H1 (cell line): ENCODE measurements around the gene F2RL2. TPM values are rescaled to one million over a fixed set of nuclear protein-coding genes. Genes with fewer than 3 reads are reported as not detected.

Experiments
- CTCF ChIA-PET: fragments of 300-600 bp; sonication (Branson Sonifier 250); formaldehyde crosslinking; loops from one replicate; lab custom pipeline; 2021; ENCODE audit not compliant: partially characterized antibody; lab: Charles Lee
- POLR2A ChIA-PET: fragments of 300-600 bp; sonication (Branson Sonifier 250); formaldehyde crosslinking; loops from one replicate; lab custom pipeline; 2021; ENCODE audit warnings: inconsistent platforms; ENCODE audit not compliant: partially characterized antibody; lab: Charles Lee
- DNase-seq, 2 experiments: peaks; one replicate each; pipeline versions ENCODE4 v3.0.0 to v3.0.0-alpha.2; 2010 to 2022; ENCODE audit warnings: low spot score in 2 of 2, low read depth in 1 of 2, mixed read lengths in 1 of 2
- FAIRE-seq: peaks from 2 replicates; lab custom pipeline; 2011; peaks lifted over from hg19 to GRCh38; lab: Jason Lieb, UNC
- H2AFZ ChIP-seq: 2 replicates; pipeline ENCODE4 v1.8.1; 2012; ENCODE audit warnings: low read length, inconsistent platforms
- H2AK5ac ChIP-seq: 2 replicates; pipeline ENCODE4 v1.6.1; 2013; ENCODE audit warnings: low read depth, low read length
- H2BK120ac ChIP-seq: replicated peaks from 2 replicates; pipeline ENCODE3; 2013; ENCODE audit warnings: low read depth, low read length, inconsistent platforms
- H2BK12ac ChIP-seq: 2 replicates; pipeline ENCODE4 v1.6.1; 2013; ENCODE audit warnings: low read depth, low read length
- H2BK15ac ChIP-seq: 2 replicates; pipeline ENCODE4 v1.6.1; 2013; ENCODE audit warnings: low read length
- H2BK20ac ChIP-seq: 2 replicates; pipeline ENCODE4 v1.6.1; 2013; ENCODE audit warnings: low read length
- H2BK5ac ChIP-seq: 2 replicates; pipeline ENCODE4 v1.6.1; 2013; ENCODE audit warnings: low read depth, low read length
- H3K14ac ChIP-seq: 2 replicates; pipeline ENCODE4 v1.6.1; 2013; ENCODE audit warnings: inconsistent platforms; ENCODE audit not compliant: insufficient read length
- H3K18ac ChIP-seq: 2 replicates; pipeline ENCODE4 v1.6.1; 2013; ENCODE audit warnings: low read length; ENCODE audit errors: extremely low read depth
- H3K23ac ChIP-seq: 2 replicates; pipeline ENCODE4 v1.6.1; 2013; ENCODE audit warnings: inconsistent platforms; ENCODE audit not compliant: insufficient read length
- H3K23me2 ChIP-seq: 2 replicates; pipeline ENCODE4 v1.6.1; 2013; ENCODE audit warnings: low read depth, low read length
- H3K27ac ChIP-seq: 2 replicates; pipeline ENCODE4 v1.6.1; 2011; ENCODE audit warnings: low read depth, low read length, inconsistent platforms
- H3K27me3 ChIP-seq, 4 experiments: replicated peaks in 1 of 4; 1 replicate in 1 of 4; 2 replicates in 3 of 4; pipeline versions ENCODE4 v1.6.1 to v1.8.1; 2011 to 2013; ENCODE audit warnings: low read length in 3 of 4, mild to moderate bottlenecking in 3 of 4, inconsistent platforms in 2 of 4, mixed read lengths in 2 of 4, moderate library complexity in 1 of 4; ENCODE audit not compliant: control insufficient read depth in 3 of 4, insufficient read depth in 3 of 4; ENCODE audit errors: extremely low read depth in 1 of 4
- H3K36me3 ChIP-seq, 4 experiments: 2 replicates each; pipeline versions ENCODE4 v1.6.1 to v1.8.1; 2011 to 2013; ENCODE audit warnings: mild to moderate bottlenecking in 4 of 4, low read length in 3 of 4, moderate library complexity in 2 of 4, control low read depth in 1 of 4, inconsistent platforms in 1 of 4; ENCODE audit not compliant: insufficient read depth in 4 of 4, control insufficient read depth in 2 of 4
- H3K4ac ChIP-seq: replicated peaks from 2 replicates; pipeline ENCODE3; 2013; ENCODE audit warnings: low read length, low read depth, mixed read lengths, inconsistent platforms; ENCODE audit not compliant: insufficient read length
- H3K4me1 ChIP-seq, 4 experiments: replicated peaks in 1 of 4; 1 replicate in 1 of 4; 2 replicates in 3 of 4; pipeline versions ENCODE4 v1.6.1 to v1.8.1; 2011 to 2013; ENCODE audit warnings: low read length in 3 of 4, inconsistent platforms in 2 of 4, mixed read lengths in 1 of 4; ENCODE audit not compliant: insufficient read depth in 4 of 4, control insufficient read depth in 3 of 4
- H3K4me2 ChIP-seq, 2 experiments: 2 replicates each; pipeline versions ENCODE4 v1.6.1 to v1.8.1; 2011 to 2013; ENCODE audit warnings: low read depth in 2 of 2, low read length in 2 of 2, control low read depth in 1 of 2, inconsistent platforms in 1 of 2, mild to moderate bottlenecking in 1 of 2; ENCODE audit not compliant: insufficient read depth in 1 of 2
- H3K4me3 ChIP-seq, 4 experiments: fragments of 200-600, 300-600 bp in 1 of 4; sonication (generic), shearing (Covaris generic), sonication (Bioruptor Twin) in 1 of 4; 2 replicates each; pipeline versions ENCODE4 v1.5.1 to v1.8.1; 2011 to 2016; ENCODE audit warnings: low read length in 4 of 4, low read depth in 3 of 4, control low read depth in 2 of 4, inconsistent platforms in 2 of 4, mild to moderate bottlenecking in 2 of 4, mixed read lengths in 1 of 4, moderate library complexity in 1 of 4; ENCODE audit not compliant: insufficient read depth in 2 of 4; ENCODE audit errors: extremely low read depth in 1 of 4
- H3K56ac ChIP-seq: replicated peaks from 2 replicates; pipeline ENCODE3; 2013; ENCODE audit warnings: low read depth, mild to moderate bottlenecking, mixed read lengths, low read length, inconsistent platforms; ENCODE audit not compliant: insufficient read length
- H3K79me1 ChIP-seq: 2 replicates; pipeline ENCODE4 v1.6.1; 2013; ENCODE audit warnings: low read depth, low read length, control low read depth
- H3K79me2 ChIP-seq, 2 experiments: 2 replicates each; pipeline versions ENCODE4 v1.6.1 to v1.8.1; 2012 to 2013; ENCODE audit warnings: low read length in 2 of 2, mild to moderate bottlenecking in 2 of 2, inconsistent platforms in 1 of 2; ENCODE audit not compliant: insufficient read depth in 2 of 2, control insufficient read depth in 1 of 2
- H3K9ac ChIP-seq, 4 experiments: replicated peaks in 1 of 4; 1 replicate in 1 of 4; 2 replicates in 3 of 4; pipeline versions ENCODE4 v1.6.1 to v1.8.1; 2011 to 2013; ENCODE audit warnings: low read depth in 3 of 4, low read length in 3 of 4, control low read depth in 2 of 4, mild to moderate bottlenecking in 2 of 4, moderate library complexity in 2 of 4, inconsistent platforms in 1 of 4; ENCODE audit errors: extremely low read depth in 1 of 4
- H3K9me3 ChIP-seq, 2 experiments: 2 replicates each; pipeline versions ENCODE4 v1.6.1 to v1.8.1; 2012 to 2013; ENCODE audit warnings: mild to moderate bottlenecking in 2 of 2, moderate library complexity in 2 of 2, control low read depth in 1 of 2, inconsistent platforms in 1 of 2, low read depth in 1 of 2, low read length in 1 of 2, mixed read lengths in 1 of 2; ENCODE audit not compliant: insufficient read depth in 2 of 2
- H4K20me1 ChIP-seq, 2 experiments: replicated peaks in 1 of 2; 2 replicates each; pipeline versions ENCODE3 to v1.8.1; 2011 to 2013; ENCODE audit warnings: inconsistent platforms in 2 of 2, low read length in 2 of 2, mild to moderate bottlenecking in 1 of 2; ENCODE audit not compliant: insufficient read depth in 2 of 2, control insufficient read depth in 1 of 2
- H4K5ac ChIP-seq: 2 replicates; pipeline ENCODE4 v1.6.1; 2013; ENCODE audit warnings: low read length, low read depth, mixed read lengths, inconsistent platforms; ENCODE audit not compliant: insufficient read length
- H4K8ac ChIP-seq: 2 replicates; pipeline ENCODE4 v1.8.0; 2013; ENCODE audit warnings: mild to moderate bottlenecking, moderate library complexity, low read length, inconsistent platforms; ENCODE audit not compliant: insufficient read depth; ENCODE audit errors: extremely low read depth
- H4K91ac ChIP-seq: replicated peaks from 2 replicates; pipeline ENCODE3; 2013; ENCODE audit warnings: low read length, mixed read lengths, inconsistent platforms; ENCODE audit not compliant: insufficient read length
- ASH2L ChIP-seq: fragments of 200-600, 300-600 bp; sonication (generic); IDR thresholded peaks from one replicate; pipeline ENCODE4 v1.7.1; 2017; ENCODE audit warnings: low read length
- CHD1 ChIP-seq: IDR thresholded peaks from 2 replicates; pipeline ENCODE4 v1.6.1; 2012; ENCODE audit warnings: low read depth, low read length, improper control_type of control experiment
- CHD2 ChIP-seq: IDR thresholded peaks from 2 replicates; pipeline ENCODE4 v1.6.1; 2012; ENCODE audit warnings: low read length, improper control_type of control experiment
- WGBS, 2 experiments: shearing (Covaris generic) in 1 of 2; methylation state at CpG; one replicate each; pipeline versions ENCODE4 v1.1.6 to v1.1.7; 2013 to 2015; ENCODE audit warnings: low lambda C conversion rate in 2 of 2, mixed read lengths in 2 of 2, inconsistent platforms in 1 of 2, low coverage in 1 of 2, missing lambda C conversion rate in 1 of 2; ENCODE audit not compliant: insufficient replicate concordance in 2 of 2, insufficient coverage in 1 of 2, insufficient read length in 1 of 2; ENCODE audit errors: extremely low coverage in 1 of 2, missing lambda C conversion rate in 1 of 2; 5-methylcytosine and 5-hydroxymethylcytosine counted together
- polyA plus RNA-seq, 7 experiments: library from polyadenylated mRNA; depleted of rRNA in 3 of 7; stranded (reverse) in 5 of 7; unstranded in 2 of 7; fragments of >200 nt in 5 of 7; fragments of 200-250 nt in 2 of 7; gene quantifications; 1 replicate in 5 of 7; 2 replicates in 1 of 7; 4 replicates in 1 of 7; pipeline versions ENCODE4 v1.2.1 to v1.2.3, GENCODE V29; 2011 to 2013; ENCODE audit warnings: missing spikeins in 2 of 7, mixed read lengths in 2 of 7
- total RNA-seq: library from RNA; stranded (reverse); fragmentation: NEBNext Ultra II Directional; extraction: Animal tissue kit (Norgen Biotek cat#: 25700); gene quantifications from 2 replicates; pipeline ENCODE4 v1.2.1, GENCODE V29; 2021

Gene F2RL2
- total and polyA plus RNA-seq, 2 of the 8 experiments (the other 6 are each of a cell fraction or from before 2014, with no cell fraction given): 0.03 to 0.07 TPM

DNA sequence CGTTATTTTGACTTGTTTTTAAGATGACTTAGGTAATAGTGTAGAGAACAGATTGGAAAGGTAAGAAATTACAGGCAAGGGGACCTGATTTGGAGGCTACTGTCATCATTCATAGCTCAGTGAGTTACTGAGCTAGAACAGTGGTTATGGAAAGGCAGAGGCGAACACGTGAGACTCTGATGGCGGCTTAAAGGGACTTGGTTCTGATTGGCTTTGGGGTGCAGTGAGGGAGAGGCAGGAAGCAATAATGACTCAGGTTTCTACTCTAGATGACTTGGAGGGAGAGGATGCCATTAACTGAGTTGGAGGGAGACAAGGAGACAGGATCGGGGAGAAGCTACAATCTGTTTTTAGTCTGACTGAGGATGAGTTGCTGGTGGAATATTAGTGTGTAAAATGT, 3.0 kb downstream of the F2RL2 start:
- no peak for FAIRE-seq
- no peak overlapping the region for H2BK5ac ChIP-seq
- H3K14ac ChIP-seq: no peak overlapping the region
- no peak for DNase-seq
- no peaks in the 10 kb centered on the region for H3K23me2 ChIP-seq
- no peaks in the 10 kb centered on the region for H4K20me1 ChIP-seq
- CTCF ChIA-PET: interaction anchor here (0.7 to 1.5 kb wide), 5 partner anchors 11 to 154 kb away, joined by 3 read pairs; no protein-coding TSS in a partner anchor
- no peak overlapping the region for H3K9ac ChIP-seq
- H3K18ac ChIP-seq: no peak overlapping the region
- H2BK12ac ChIP-seq: no peak overlapping the region
- H2BK20ac ChIP-seq: no peak overlapping the region
- H4K91ac ChIP-seq: no peak overlapping the region
- no peak overlapping the region for H3K4me2 ChIP-seq
- H2BK15ac ChIP-seq: no peak overlapping the region
- H3K4me1 ChIP-seq: peaks cover 0 to 6% (median 4%) of the 10 kb centered on the region in 4 experiments; a peak in 3 of 7 replicates
- no peaks in the 10 kb centered on the region for H3K79me1 ChIP-seq
- no peaks in the 10 kb centered on the region for H3K9me3 ChIP-seq
- no peaks in the 10 kb centered on the region for H3K79me2 ChIP-seq
- H2AFZ ChIP-seq: no peak overlapping the region
- no peak overlapping the region for H3K56ac ChIP-seq
- no peak overlapping the region for H4K5ac ChIP-seq
- H3K27me3 ChIP-seq: no peaks in the 10 kb centered on the region
- H3K27ac ChIP-seq: no peak overlapping the region
- POLR2A ChIA-PET: interaction anchor here (1.3 kb wide), 1 partner anchor 9 kb away, joined by 3 read pairs; no protein-coding TSS in a partner anchor
- H4K8ac ChIP-seq: no peak overlapping the region
- no peak overlapping the region for H2AK5ac ChIP-seq
- H3K4ac ChIP-seq: no peak overlapping the region
- 85% methylated on average over 5 of the region's 5 CpGs; no CpG with 5 or more reads in 1 of the 2 experiments for WGBS, 2 experiments
- H3K36me3 ChIP-seq: no peaks in the 10 kb centered on the region
- no peak overlapping the region for H3K4me3 ChIP-seq
- no peak overlapping the region for H3K23ac ChIP-seq
- H2BK120ac ChIP-seq: no peak overlapping the region
- TF ChIP-seq CHD2 (no peak), CHD1 (no peak), ASH2L (no peak)
